GM06990 (cell line): Measurements from ENCODE around the gene CALHM5.
A peak's percentile ranks its signal among the peaks of the same experiment; 100 is the strongest.

Experiments
- DNase-seq: peaks from one replicate; pipeline ENCODE4 v3.0.0-alpha.2; 2011; ENCODE audit not compliant: insufficient read length; ENCODE audit errors: extremely low read depth
- H3K27me3 ChIP-seq: replicated peaks from 2 replicates; pipeline ENCODE4 v1.6.0; 2011; ENCODE audit warnings: low read length; ENCODE audit not compliant: control insufficient read depth, insufficient read depth
- H3K36me3 ChIP-seq: 2 replicates; pipeline ENCODE4 v1.5.1; 2011; ENCODE audit warnings: low read length; ENCODE audit not compliant: control insufficient read depth, insufficient read depth
- H3K4me3 ChIP-seq: replicated peaks from 2 replicates; pipeline ENCODE4 v1.5.1; 2011; ENCODE audit warnings: low read depth, mild to moderate bottlenecking, control low read depth, low read length
- CTCF ChIP-seq: IDR thresholded peaks from 2 replicates; pipeline ENCODE4 v1.5.1; 2011; ENCODE audit warnings: low read length, control low read depth, mild to moderate bottlenecking, inconsistent platforms; ENCODE audit not compliant: insufficient read depth, poor library complexity, severe bottlenecking

CALHM5 gene

GRCh38 chr6:116556814-116557415, 45.5 kb downstream of the CALHM5 start:
- no peak overlapping the region for H3K4me3 ChIP-seq

GRCh38 chr6:116557893-116558292, 46.5 kb downstream of the CALHM5 start:
- H3K4me3 ChIP-seq, result no peak overlapping the region
- DNase-seq, result no peak
- no peaks in the 10 kb centered on the region for H3K36me3 ChIP-seq
- no peak for TF ChIP-seq CTCF
- H3K27me3 ChIP-seq, result no peaks in the 10 kb centered on the region

More at GRCh38 chr6:116556814-116557415, 45.5 kb downstream of the CALHM5 start:
- DNase-seq, result no peak
- TF ChIP-seq CTCF, result no peak
- Histone ChIP-seq H3K27me3 (no peaks in the 10 kb centered on the region), H3K36me3 (no peaks in the 10 kb centered on the region)

- no peaks in the 10 kb centered on the region for H3K36me3 ChIP-seq
- TF ChIP-seq CTCF, result no peak
- no peak overlapping the region for H3K4me3 ChIP-seq
- DNase-seq, result no peak
- H3K27me3 ChIP-seq, result no peaks in the 10 kb centered on the region
These were observed 48.7 kb downstream of the CALHM5 start for GRCh38 chr6:116560130-116560529.

- no peak for DNase-seq
- Histone ChIP-seq H3K36me3 (no peaks in the 10 kb centered on the region), H3K27me3 (no peaks in the 10 kb centered on the region), H3K4me3 (no peak overlapping the region)
- peak; percentile 81 for TF ChIP-seq CTCF
These were observed 50.1 kb downstream of the CALHM5 start for GRCh38 chr6:116561377-116562018.

GRCh38 chr6:116562019-116562403, 50.6 kb downstream of the CALHM5 start:
- DNase-seq, result no peak
- H3K4me3 ChIP-seq, result no peak overlapping the region
- no peaks in the 10 kb centered on the region for H3K27me3 ChIP-seq
- no peaks in the 10 kb centered on the region for H3K36me3 ChIP-seq
- TF ChIP-seq CTCF, result no peak
